Measurements from ENCODE around the gene ZDHHC8. TPM values are rescaled to one million over a fixed set of nuclear protein-coding genes. Genes with fewer than 3 reads are reported as not detected.

Gene ZDHHC8
- 10 to 100 TPM in 3 of 4 donors, 1 to 10 TPM in 1; 3.8 to 33.5 (median 14.3) TPM for polyA plus RNA-seq
- long read RNA-seq, donor 1, partial matches to known transcripts: 17 of 20 reads
- long read RNA-seq, donor 1, other reads (novel, unspliced or antisense): 0 of 20 reads
- long read RNA-seq, donor 2, partial matches to known transcripts: 0 of 1 reads
- long read RNA-seq, donor 2, other reads (novel, unspliced or antisense): 0 of 1 reads
- long read RNA-seq, donor 3, partial matches to known transcripts: 0 of 2 reads
- long read RNA-seq, donor 3, other reads (novel, unspliced or antisense): 0 of 2 reads
- long read RNA-seq, donor 4: 0 reads
- long read RNA-seq, donor 5: 0 reads
- long read RNA-seq, donor 6: 0 reads
- long read RNA-seq, donor 7, full-length matches to known transcripts: 5 of 10 reads
- long read RNA-seq, donor 7, partial matches to known transcripts: 5 of 10 reads
- long read RNA-seq, donor 7, other reads (novel, unspliced or antisense): 0 of 10 reads
- long read RNA-seq, donor 8, partial matches to known transcripts: 0 of 1 reads
- long read RNA-seq, donor 8, other reads (novel, unspliced or antisense): 0 of 1 reads
- long read RNA-seq, donor 9, full-length matches to known transcripts: 1 of 1 reads
- long read RNA-seq, donor 9, partial matches to known transcripts: 0 of 1 reads
- long read RNA-seq, donor 9, other reads (novel, unspliced or antisense): 0 of 1 reads
- long read RNA-seq, donor 10, full-length matches to known transcripts: 1 of 13 reads
- long read RNA-seq, donor 10, partial matches to known transcripts: 12 of 13 reads
- long read RNA-seq, donor 10, other reads (novel, unspliced or antisense): 0 of 13 reads

DNA sequence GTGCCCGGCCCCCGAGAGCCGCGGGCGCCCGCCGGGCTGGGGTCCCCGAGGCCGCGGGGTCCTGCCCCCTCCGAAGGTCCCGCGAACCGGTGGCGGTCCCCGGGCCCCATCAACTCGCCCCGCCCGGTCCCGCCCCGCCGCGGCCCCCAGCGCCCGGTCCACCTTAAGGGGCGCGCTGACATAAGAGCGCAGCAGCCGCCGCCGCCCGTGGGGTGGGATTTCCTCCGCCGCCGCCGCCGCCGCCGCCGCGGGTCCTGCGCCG lies at the start of gene ZDHHC8:
TSS of gene ZDHHC8 (plus strand) at position 208 of the 262 bp plus-strand sequence. CDS start 144 bp downstream, outside the sequence.
- peaks cover 0 to 34% (median 2%) of the 10 kb centered on the region in 3 donors for H3K36me3 ChIP-seq (ENCODE audit: control insufficient read depth in 3 of 3, insufficient read depth in 2 of 3, low read depth in 1 of 3, low read length in 3 of 3)
- peak within 1 kb of the TSS; percentile 70 to 91 (median 75) for H3K27ac ChIP-seq (ENCODE audit: low read depth in 1 of 3, low read length in 2 of 3)
- H3K27me3 ChIP-seq (ENCODE audit: control insufficient read depth in 3 of 3, insufficient read depth in 3 of 3, low read length in 3 of 3): no peaks in the 10 kb centered on the region
- no peak for DNase-seq
- peak within 1 kb of the TSS; percentile 76 to 97 (median 78) for H3K4me3 ChIP-seq (ENCODE audit: low read depth in 1 of 3, low read length in 3 of 3)
- peaks cover 0 to 35% (median 0%) of the 10 kb centered on the region in 3 donors for H3K4me1 ChIP-seq (ENCODE audit: control insufficient read depth in 3 of 3, insufficient read depth in 2 of 3, low read depth in 1 of 3, low read length in 2 of 3)
- H3K9me3 ChIP-seq (ENCODE audit: control insufficient read depth in 2 of 2, insufficient read depth in 1 of 2, low read depth in 1 of 2, low read length in 1 of 2): no peaks in the 10 kb centered on the region
- WGBS, 3 donors: 1% methylated on average over 19 to 43 of the region's 43 CpGs; no CpG with 5 or more reads in 1 of the 3 donors
- no peak for FAIRE-seq

DNA sequence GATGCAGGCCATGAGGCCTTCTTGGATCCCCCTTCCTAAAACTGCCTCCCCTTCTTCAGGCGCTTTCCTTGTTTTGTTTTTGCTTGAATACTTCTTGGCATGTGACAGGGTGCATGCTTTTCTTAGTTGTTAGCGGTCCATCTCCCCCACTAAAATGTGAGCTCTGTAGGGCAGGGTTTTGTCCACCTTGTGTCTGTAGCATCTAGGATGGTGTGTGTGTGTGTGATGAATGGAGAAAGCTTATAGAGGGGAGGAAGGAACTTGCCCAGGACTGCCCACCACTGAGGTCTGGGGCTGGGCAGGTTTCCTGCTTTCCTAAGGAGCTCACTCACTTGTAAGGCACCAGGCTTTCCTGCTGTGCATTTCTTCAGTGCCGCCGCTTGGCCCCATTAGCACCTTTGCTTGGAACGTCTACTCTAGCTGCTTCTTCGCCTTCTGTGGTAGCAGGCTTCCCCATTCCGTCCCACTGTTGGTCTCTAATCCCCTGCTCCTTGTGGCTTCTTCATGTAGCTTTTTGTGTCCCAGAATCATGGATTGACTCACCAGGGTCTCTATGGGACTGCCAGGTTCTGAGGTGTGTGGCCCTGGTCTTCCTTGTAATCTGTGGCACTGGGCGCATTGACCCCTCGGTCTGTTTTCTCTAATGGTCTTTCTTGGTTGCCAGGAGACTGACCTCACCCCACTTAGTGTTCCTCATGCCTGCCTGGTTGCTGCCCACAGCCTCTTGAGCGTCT lies 48.3 kb upstream of the ZDHHC8 start:
- Histone ChIP-seq H3K9me3 (ENCODE audit: control insufficient read depth in 2 of 2, insufficient read depth in 1 of 2, low read depth in 1 of 2, low read length in 1 of 2) (no peaks in the 10 kb centered on the region), H3K4me3 (ENCODE audit: low read depth in 1 of 3, low read length in 3 of 3) (no peak overlapping the region), H3K27me3 (ENCODE audit: control insufficient read depth in 3 of 3, insufficient read depth in 3 of 3, low read length in 3 of 3) (no peaks in the 10 kb centered on the region), H3K4me1 (ENCODE audit: control insufficient read depth in 3 of 3, insufficient read depth in 2 of 3, low read depth in 1 of 3, low read length in 2 of 3) (peaks cover 0 to 30% (median 5%) of the 10 kb centered on the region in 3 donors), H3K36me3 (ENCODE audit: control insufficient read depth in 3 of 3, insufficient read depth in 2 of 3, low read depth in 1 of 3, low read length in 3 of 3) (peaks cover 14 to 49% (median 15%) of the 10 kb centered on the region in 3 donors), H3K27ac (ENCODE audit: low read depth in 1 of 3, low read length in 2 of 3) (peak overlapping the region in 1 of 3 donors; percentile 8)
- WGBS, 3 donors: 83 to 93% (median 85%) methylated on average over 10 of the region's 10 CpGs
- FAIRE-seq: no peak
- DNase-seq: no peak

DNA sequence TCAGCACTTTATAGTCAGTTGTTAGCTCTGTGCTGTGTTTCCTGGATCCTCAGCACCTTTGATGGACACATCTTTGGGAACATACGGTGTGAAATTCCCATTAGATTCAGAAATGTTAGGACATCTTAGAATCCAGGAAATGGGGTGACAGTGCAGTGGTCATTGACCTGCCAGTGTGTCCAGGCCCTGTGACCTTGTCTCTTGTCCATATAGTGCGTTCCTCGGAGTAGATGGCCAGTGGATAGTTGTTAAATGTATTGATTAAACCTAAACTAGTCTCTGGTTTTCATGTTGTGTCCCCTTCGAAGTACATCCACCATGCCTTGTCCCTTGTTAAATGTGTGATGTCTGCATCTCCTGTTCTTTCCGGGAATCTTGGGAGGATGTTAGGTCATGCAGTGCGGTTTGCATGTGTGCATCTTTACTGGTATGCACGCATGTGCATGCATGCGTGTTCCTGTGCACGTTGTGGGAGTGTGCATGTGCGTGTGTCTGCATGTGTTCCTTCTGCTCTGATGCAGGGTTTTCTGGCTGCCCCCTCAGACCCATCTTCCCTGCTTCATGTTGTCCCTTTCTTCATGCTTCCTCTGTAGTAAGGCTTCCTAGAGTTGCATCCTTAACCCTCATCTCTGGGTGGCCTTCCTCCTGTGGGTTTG lies 47.6 kb upstream of the ZDHHC8 start:
- WGBS, 3 donors: 67 to 83% (median 80%) methylated on average over 10 of the region's 10 CpGs
- Histone ChIP-seq H3K9me3 (ENCODE audit: control insufficient read depth in 2 of 2, insufficient read depth in 1 of 2, low read depth in 1 of 2, low read length in 1 of 2) (no peaks in the 10 kb centered on the region), H3K4me3 (ENCODE audit: low read depth in 1 of 3, low read length in 3 of 3) (no peak overlapping the region), H3K4me1 (ENCODE audit: control insufficient read depth in 3 of 3, insufficient read depth in 2 of 3, low read depth in 1 of 3, low read length in 2 of 3) (peaks cover 0 to 30% (median 5%) of the 10 kb centered on the region in 3 donors), H3K36me3 (ENCODE audit: control insufficient read depth in 3 of 3, insufficient read depth in 2 of 3, low read depth in 1 of 3, low read length in 3 of 3) (peaks cover 14 to 56% (median 16%) of the 10 kb centered on the region in 3 donors), H3K27me3 (ENCODE audit: control insufficient read depth in 3 of 3, insufficient read depth in 3 of 3, low read length in 3 of 3) (no peaks in the 10 kb centered on the region), H3K27ac (ENCODE audit: low read depth in 1 of 3, low read length in 2 of 3) (no peak overlapping the region)
- no peak for FAIRE-seq
- no peak for DNase-seq

DNA sequence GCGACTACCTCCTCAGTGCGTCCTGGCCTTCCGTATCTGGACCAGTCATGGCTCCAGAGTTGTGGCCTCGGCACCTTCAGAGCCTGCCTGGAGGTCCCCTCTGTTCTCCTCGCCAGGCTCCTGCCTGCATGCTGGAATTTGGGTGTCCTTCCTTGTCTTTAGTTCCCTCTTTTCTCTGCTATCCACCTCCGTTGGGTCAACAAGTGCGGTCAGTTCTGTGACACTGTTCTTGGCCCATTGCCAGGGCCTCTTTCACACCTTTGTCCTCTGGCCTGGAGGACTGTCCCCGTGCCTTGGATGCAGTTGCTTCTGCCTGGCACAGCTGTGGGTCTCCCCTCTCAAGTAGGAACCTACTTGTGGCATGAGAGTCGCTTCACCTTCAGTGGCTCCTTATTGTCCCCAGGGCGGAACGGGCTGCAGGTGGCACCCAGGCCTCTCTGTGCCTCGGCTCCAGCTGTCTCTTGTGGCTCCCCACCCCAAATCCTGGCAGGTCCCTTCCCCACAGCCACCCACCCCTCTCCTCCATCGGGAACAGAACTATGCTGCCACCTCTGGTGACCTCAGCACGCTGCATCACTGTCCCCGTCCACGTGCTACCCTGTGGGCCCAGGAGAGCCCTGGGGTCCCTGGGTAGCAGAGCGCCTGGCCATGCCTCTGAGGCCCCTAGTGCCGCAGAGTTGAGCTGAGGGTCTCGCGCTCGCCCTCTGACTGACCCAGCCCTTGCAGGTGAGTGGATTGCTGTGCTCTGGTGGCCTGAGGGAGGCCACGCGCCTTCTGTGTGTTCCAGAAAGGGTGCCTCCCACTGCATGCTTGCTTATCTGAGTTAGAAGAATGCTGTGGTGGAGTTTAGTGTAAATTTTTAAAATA lies 46.8 kb upstream of the ZDHHC8 start:
- FAIRE-seq: no peak
- Histone ChIP-seq H3K27me3 (ENCODE audit: control insufficient read depth in 3 of 3, insufficient read depth in 3 of 3, low read length in 3 of 3) (no peaks in the 10 kb centered on the region), H3K36me3 (ENCODE audit: control insufficient read depth in 3 of 3, insufficient read depth in 2 of 3, low read depth in 1 of 3, low read length in 3 of 3) (peaks cover 16 to 64% (median 19%) of the 10 kb centered on the region in 3 donors), H3K9me3 (ENCODE audit: control insufficient read depth in 2 of 2, insufficient read depth in 1 of 2, low read depth in 1 of 2, low read length in 1 of 2) (no peaks in the 10 kb centered on the region), H3K4me3 (ENCODE audit: low read depth in 1 of 3, low read length in 3 of 3) (no peak overlapping the region), H3K4me1 (ENCODE audit: control insufficient read depth in 3 of 3, insufficient read depth in 2 of 3, low read depth in 1 of 3, low read length in 2 of 3) (peaks cover 0 to 30% (median 5%) of the 10 kb centered on the region in 3 donors), H3K27ac (ENCODE audit: low read depth in 1 of 3, low read length in 2 of 3) (no peak overlapping the region)
- WGBS, 3 donors: 77 to 79% (median 77%) methylated on average over 23 of the region's 23 CpGs
- peak; percentile 33 to 34 for DNase-seq

DNA sequence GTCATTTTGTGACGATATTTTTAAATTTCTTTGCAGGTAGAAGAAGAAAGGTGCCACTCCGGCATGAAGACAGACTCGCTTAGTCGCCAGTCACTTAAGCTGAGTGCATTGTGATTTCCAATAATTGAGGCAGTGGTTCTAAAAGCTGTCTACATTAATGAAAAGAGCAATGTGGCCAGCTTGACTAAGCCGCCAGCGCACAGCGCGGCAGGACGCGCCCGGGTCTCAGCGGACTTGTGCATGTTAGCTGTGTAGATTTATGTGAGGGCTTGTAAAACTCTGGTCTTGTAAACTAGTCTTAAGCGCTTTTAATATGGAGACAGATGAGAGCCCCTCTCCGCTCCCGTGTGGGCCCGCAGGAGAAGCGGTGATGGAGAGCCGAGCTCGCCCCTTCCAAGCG lies 46.0 kb upstream of the ZDHHC8 start:
- H3K27ac ChIP-seq (ENCODE audit: low read depth in 1 of 3, low read length in 2 of 3): no peak overlapping the region
- FAIRE-seq (no peak), DNase-seq (no peak)
- H3K4me1 ChIP-seq (ENCODE audit: control insufficient read depth in 3 of 3, insufficient read depth in 2 of 3, low read depth in 1 of 3, low read length in 2 of 3): peaks cover 0 to 30% (median 5%) of the 10 kb centered on the region in 3 donors
- no peak overlapping the region for H3K4me3 ChIP-seq (ENCODE audit: low read depth in 1 of 3, low read length in 3 of 3)
- WGBS, 3 donors: 96 to 97% (median 96%) methylated on average over 20 of the region's 20 CpGs
- H3K9me3 ChIP-seq (ENCODE audit: control insufficient read depth in 2 of 2, insufficient read depth in 1 of 2, low read depth in 1 of 2, low read length in 1 of 2): no peaks in the 10 kb centered on the region
- H3K27me3 ChIP-seq (ENCODE audit: control insufficient read depth in 3 of 3, insufficient read depth in 3 of 3, low read length in 3 of 3): no peaks in the 10 kb centered on the region
- H3K36me3 ChIP-seq (ENCODE audit: control insufficient read depth in 3 of 3, insufficient read depth in 2 of 3, low read depth in 1 of 3, low read length in 3 of 3): peaks cover 19 to 71% (median 26%) of the 10 kb centered on the region in 3 donors

GRCh38 chr22:20086101-20086599 lies 45.5 kb upstream of the ZDHHC8 start:
- no peaks in the 10 kb centered on the region for H3K27me3 ChIP-seq (ENCODE audit: control insufficient read depth in 3 of 3, insufficient read depth in 3 of 3, low read length in 3 of 3)
- no peak overlapping the region for H3K27ac ChIP-seq (ENCODE audit: low read depth in 1 of 3, low read length in 2 of 3)
- no peak overlapping the region for H3K4me3 ChIP-seq (ENCODE audit: low read depth in 1 of 3, low read length in 3 of 3)
- H3K36me3 ChIP-seq (ENCODE audit: control insufficient read depth in 3 of 3, insufficient read depth in 2 of 3, low read depth in 1 of 3, low read length in 3 of 3): peaks cover 20 to 76% (median 28%) of the 10 kb centered on the region in 3 donors
- 94 to 95% (median 95%) methylated on average over 24 of the region's 24 CpGs for WGBS, 3 donors
- no peaks in the 10 kb centered on the region for H3K9me3 ChIP-seq (ENCODE audit: control insufficient read depth in 2 of 2, insufficient read depth in 1 of 2, low read depth in 1 of 2, low read length in 1 of 2)
- FAIRE-seq (no peak), DNase-seq (no peak)
- peaks cover 0 to 27% (median 5%) of the 10 kb centered on the region in 3 donors for H3K4me1 ChIP-seq (ENCODE audit: control insufficient read depth in 3 of 3, insufficient read depth in 2 of 3, low read depth in 1 of 3, low read length in 2 of 3)

DNA sequence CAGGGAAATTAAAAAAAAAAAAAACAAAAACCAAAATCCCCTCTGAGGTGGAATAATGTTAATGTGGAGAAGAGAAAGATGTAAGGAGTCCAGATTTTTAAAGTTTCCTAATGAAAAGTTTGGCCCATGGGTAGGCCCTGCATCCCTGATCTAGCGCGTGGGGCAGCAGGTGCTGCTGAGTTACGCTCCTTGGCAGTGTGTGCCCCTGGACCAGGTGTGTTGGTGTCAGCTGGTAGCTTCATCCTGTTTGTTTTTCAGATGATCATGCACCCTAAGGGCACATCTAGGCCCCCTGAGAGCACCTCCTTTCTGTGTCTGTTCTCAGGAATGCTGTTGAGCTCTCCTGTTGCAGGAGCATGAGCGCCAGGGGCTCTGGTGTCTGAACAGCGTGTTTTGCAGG lies 44.8 kb upstream of the ZDHHC8 start:
- no peak overlapping the region for H3K27ac ChIP-seq (ENCODE audit: low read depth in 1 of 3, low read length in 2 of 3)
- H3K9me3 ChIP-seq (ENCODE audit: control insufficient read depth in 2 of 2, insufficient read depth in 1 of 2, low read depth in 1 of 2, low read length in 1 of 2): no peaks in the 10 kb centered on the region
- DNase-seq (no peak), FAIRE-seq (no peak)
- H3K4me3 ChIP-seq (ENCODE audit: low read depth in 1 of 3, low read length in 3 of 3): no peak overlapping the region
- H3K4me1 ChIP-seq (ENCODE audit: control insufficient read depth in 3 of 3, insufficient read depth in 2 of 3, low read depth in 1 of 3, low read length in 2 of 3): peaks cover 0 to 21% (median 2%) of the 10 kb centered on the region in 3 donors
- no peaks in the 10 kb centered on the region for H3K27me3 ChIP-seq (ENCODE audit: control insufficient read depth in 3 of 3, insufficient read depth in 3 of 3, low read length in 3 of 3)
- peaks cover 20 to 83% (median 30%) of the 10 kb centered on the region in 3 donors for H3K36me3 ChIP-seq (ENCODE audit: control insufficient read depth in 3 of 3, insufficient read depth in 2 of 3, low read depth in 1 of 3, low read length in 3 of 3)
- WGBS, 3 donors: 97 to 99% (median 98%) methylated on average over 5 of the region's 5 CpGs

All from small intestine (tissue), 16 donors.